Muscle layer of duodenum (tissue), 2 donors: ENCODE data around the gene EBNA1BP2.
"Not testable (repeated sequence)": the region's sequence is repeated elsewhere in the genome, so short reads cannot be mapped to it uniquely, and the experiment has no call there.

Source experiments
- H3K27ac ChIP-seq: one replicate; pipeline ENCODE4 v1.7.0; 2013; ENCODE audit warnings: mild to moderate bottlenecking, low read length
- H3K27me3 ChIP-seq: one replicate; pipeline ENCODE4 v1.7.0; 2013; ENCODE audit warnings: low read depth, mild to moderate bottlenecking, control low read depth, low read length
- H3K36me3 ChIP-seq, 2 donors: one replicate each; pipeline ENCODE4 v1.7.0; 2013; ENCODE audit warnings: low read length in 2 of 2, control low read depth in 1 of 2, mild to moderate bottlenecking in 1 of 2; ENCODE audit not compliant: insufficient read depth in 2 of 2, control insufficient read depth in 1 of 2
- H3K4me1 ChIP-seq, 2 donors: one replicate each; pipeline ENCODE4 v1.7.0; 2013; ENCODE audit warnings: low read length in 2 of 2, mild to moderate bottlenecking in 2 of 2, control low read depth in 1 of 2, moderate library complexity in 1 of 2; ENCODE audit not compliant: insufficient read depth in 2 of 2, control insufficient read depth in 1 of 2
- H3K4me3 ChIP-seq, 2 donors: one replicate each; pipeline ENCODE4 v1.7.0; 2013; ENCODE audit warnings: low read length in 2 of 2, low read depth in 1 of 2, mild to moderate bottlenecking in 1 of 2
- H3K9me3 ChIP-seq, 2 donors: one replicate each; pipeline ENCODE4 v1.7.0; 2013; ENCODE audit warnings: low read length in 2 of 2, control low read depth in 1 of 2, mild to moderate bottlenecking in 1 of 2; ENCODE audit not compliant: control insufficient read depth in 1 of 2
- donor health status: healthy.

EBNA1BP2 gene

GRCh38 chr1:43171876-43172526 is at the start of gene EBNA1BP2, which contains the start of gene CFAP57:
Gene EBNA1BP2, minus strand, starts transcription at chr1:43172290. Its CDS starts 172 bp downstream, at chr1:43172118.
Gene CFAP57, plus strand, starts transcription at chr1:43172330. Its CDS starts 424 bp downstream, at chr1:43172754.
- no peaks in the 10 kb centered on the region for H3K9me3 ChIP-seq
- peaks cover 9 to 12% of the 10 kb centered on the region in 2 donors for H3K4me1 ChIP-seq
- H3K27ac ChIP-seq: peak within 1 kb of the TSS; percentile 64
- H3K4me3 ChIP-seq: peak within 1 kb of the TSS; percentile 94 to 99
- peaks cover 22 to 34% of the 10 kb centered on the region in 2 donors for H3K36me3 ChIP-seq
- no peaks in the 10 kb centered on the region for H3K27me3 ChIP-seq

GRCh38 chr1:43221797-43222196 is 49.7 kb upstream of the EBNA1BP2 start:
- H3K4me1 ChIP-seq: no peaks in the 10 kb centered on the region
- H3K27ac ChIP-seq: no peak overlapping the region
- no peaks in the 10 kb centered on the region for H3K36me3 ChIP-seq
- no peaks in the 10 kb centered on the region for H3K9me3 ChIP-seq
- no peaks in the 10 kb centered on the region for H3K27me3 ChIP-seq
- H3K4me3 ChIP-seq: no peak overlapping the region

- no peaks in the 10 kb centered on the region for H3K27me3 ChIP-seq
- H3K4me3 ChIP-seq: no peak overlapping the region
- no peak overlapping the region for H3K27ac ChIP-seq
- no peaks in the 10 kb centered on the region for H3K4me1 ChIP-seq
- no peaks in the 10 kb centered on the region for H3K9me3 ChIP-seq
- no peaks in the 10 kb centered on the region for H3K36me3 ChIP-seq
These were observed 49.1 kb upstream of the EBNA1BP2 start for GRCh38 chr1:43220905-43221778.

- Histone ChIP-seq H3K27me3 (no peaks in the 10 kb centered on the region), H3K4me3 (no peak overlapping the region), H3K27ac (no peak overlapping the region), H3K9me3 (no peaks in the 10 kb centered on the region), H3K36me3 (no peaks in the 10 kb centered on the region), H3K4me1 (no peaks in the 10 kb centered on the region)
These were observed 45.7 kb upstream of the EBNA1BP2 start for GRCh38 chr1:43217747-43218146.

GRCh38 chr1:43214501-43215444 is 42.7 kb upstream of the EBNA1BP2 start:
- Histone ChIP-seq H3K9me3 (no peaks in the 10 kb centered on the region), H3K27me3 (no peaks in the 10 kb centered on the region), H3K4me3 (no peak overlapping the region), H3K4me1 (no peaks in the 10 kb centered on the region), H3K27ac (no peak overlapping the region), H3K36me3 (no peaks in the 10 kb centered on the region)

GRCh38 chr1:43208277-43208676 is 36.2 kb upstream of the EBNA1BP2 start:
- H3K4me3 ChIP-seq, H3K27ac ChIP-seq, H3K4me1 ChIP-seq, H3K27me3 ChIP-seq, H3K9me3 ChIP-seq, H3K36me3 ChIP-seq: not testable (repeated sequence)

GRCh38 chr1:43207229-43207853 is 35.3 kb upstream of the EBNA1BP2 start:
- Histone ChIP-seq H3K9me3 (no peaks in the 10 kb centered on the region), H3K27ac (no peak overlapping the region), H3K4me3 (no peak overlapping the region), H3K4me1 (peaks cover 6 to 9% of the 10 kb centered on the region in 2 donors), H3K36me3 (no peaks in the 10 kb centered on the region), H3K27me3 (no peaks in the 10 kb centered on the region)

GRCh38 chr1:43206600-43207228 is 34.6 kb upstream of the EBNA1BP2 start:
- Histone ChIP-seq H3K4me3 (no peak overlapping the region), H3K27ac (no peak overlapping the region), H3K4me1 (peaks cover 6 to 9% of the 10 kb centered on the region in 2 donors), H3K27me3 (no peaks in the 10 kb centered on the region), H3K9me3 (no peaks in the 10 kb centered on the region), H3K36me3 (no peaks in the 10 kb centered on the region)

GRCh38 chr1:43205671-43206070 is 33.6 kb upstream of the EBNA1BP2 start:
- Histone ChIP-seq H3K4me3 (no peak overlapping the region), H3K27me3 (no peaks in the 10 kb centered on the region), H3K27ac (no peak overlapping the region), H3K4me1 (peaks cover 6 to 9% of the 10 kb centered on the region in 2 donors), H3K9me3 (no peaks in the 10 kb centered on the region), H3K36me3 (no peaks in the 10 kb centered on the region)

- Histone ChIP-seq H3K4me3 (no peak overlapping the region), H3K9me3 (no peaks in the 10 kb centered on the region), H3K36me3 (no peaks in the 10 kb centered on the region), H3K27ac (no peak overlapping the region), H3K4me1 (peaks cover 6 to 9% of the 10 kb centered on the region in 2 donors), H3K27me3 (no peaks in the 10 kb centered on the region)
These were observed 32.3 kb upstream of the EBNA1BP2 start for GRCh38 chr1:43204394-43204793.
